Activated T-cell treated with anti-CD3 and anti-CD28 coated beads for 48 hours (primary cell): ENCODE measurements around the gene QPRT.
"Not testable (repeated sequence)": the region's sequence is repeated elsewhere in the genome, so short reads cannot be mapped to it uniquely, and the experiment has no call there.

Experiments used
- DNase-seq: peaks from one replicate; pipeline ENCODE4 v3.0.0-alpha.2; 2020; ENCODE audit warnings: low read depth

The QPRT gene

GRCh38 chr16:29678691-29679267 lies at the start of gene QPRT:
Gene QPRT, plus strand, starts transcription at chr16:29679180. Its CDS starts 18 bp downstream, at chr16:29679198.
- DNase-seq = no peak

- not testable (repeated sequence) for DNase-seq
Observed at GRCh38 chr16:29629318-29629717, 49.7 kb upstream of the QPRT start.

- not testable (repeated sequence) for DNase-seq
Observed at GRCh38 chr16:29631658-29632057, 47.3 kb upstream of the QPRT start.

- DNase-seq = not testable (repeated sequence)
Observed at GRCh38 chr16:29635902-29636301, 43.1 kb upstream of the QPRT start.

GRCh38 chr16:29636368-29636767 lies 42.6 kb upstream of the QPRT start:
- not testable (repeated sequence) for DNase-seq

GRCh38 chr16:29638751-29639150 lies 40.2 kb upstream of the QPRT start:
- not testable (repeated sequence) for DNase-seq

GRCh38 chr16:29641561-29641960 lies 37.4 kb upstream of the QPRT start:
- DNase-seq = no peak

GRCh38 chr16:29643596-29643995 lies 35.4 kb upstream of the QPRT start:
- no peak for DNase-seq

GRCh38 chr16:29644338-29644857 lies 34.6 kb upstream of the QPRT start:
- DNase-seq = no peak

GRCh38 chr16:29644973-29645693 lies 33.8 kb upstream of the QPRT start:
- DNase-seq = no peak

- DNase-seq = no peak
Observed at GRCh38 chr16:29645694-29646187, 33.2 kb upstream of the QPRT start.

GRCh38 chr16:29646947-29647346 lies 32.0 kb upstream of the QPRT start:
- no peak for DNase-seq

- no peak for DNase-seq
Observed at GRCh38 chr16:29649588-29650494, 29.1 kb upstream of the QPRT start.

GRCh38 chr16:29650771-29651170 lies 28.2 kb upstream of the QPRT start:
- no peak for DNase-seq

- no peak for DNase-seq
Observed at GRCh38 chr16:29651774-29652349, 27.1 kb upstream of the QPRT start.

- no peak for DNase-seq
Observed at GRCh38 chr16:29653471-29653870, 25.5 kb upstream of the QPRT start.

GRCh38 chr16:29653890-29654289 lies 25.1 kb upstream of the QPRT start:
- not testable (repeated sequence) for DNase-seq

- no peak for DNase-seq
Observed at GRCh38 chr16:29656688-29657523, 22.1 kb upstream of the QPRT start.

- DNase-seq = no peak
Observed at GRCh38 chr16:29658705-29659104, 20.3 kb upstream of the QPRT start.

GRCh38 chr16:29662000-29662728 lies 16.8 kb upstream of the QPRT start:
- DNase-seq = no peak

- DNase-seq = peak; percentile 34
Observed at GRCh38 chr16:29662729-29663015, 16.3 kb upstream of the QPRT start.
